ENCODE data around the gene BCL11A.

BCL11A gene

GRCh38 chr2:60456115-60456770 lies 97.2 kb downstream of the BCL11A start:
- DNase-seq, result no peak

DNA sequence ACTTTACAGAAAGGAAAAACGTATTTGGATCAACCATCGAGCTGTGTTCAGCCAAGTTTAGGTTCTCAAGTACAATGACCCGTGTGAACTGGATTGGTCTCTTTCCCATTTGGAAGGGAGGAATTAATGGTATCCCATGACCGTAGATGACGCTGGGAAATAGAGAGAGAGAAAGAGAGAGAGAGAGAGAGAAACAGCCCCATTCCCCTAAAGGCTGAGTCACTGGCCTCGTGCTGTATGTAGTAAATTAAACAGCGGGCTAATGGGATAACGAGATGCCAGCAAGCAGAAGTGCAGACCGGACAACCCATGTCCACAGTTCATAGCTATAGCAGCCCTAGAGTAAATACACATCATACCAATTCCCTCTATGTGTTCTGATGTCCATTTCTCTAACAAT lies 99.6 kb downstream of the BCL11A start:
- no peak for DNase-seq

DNA sequence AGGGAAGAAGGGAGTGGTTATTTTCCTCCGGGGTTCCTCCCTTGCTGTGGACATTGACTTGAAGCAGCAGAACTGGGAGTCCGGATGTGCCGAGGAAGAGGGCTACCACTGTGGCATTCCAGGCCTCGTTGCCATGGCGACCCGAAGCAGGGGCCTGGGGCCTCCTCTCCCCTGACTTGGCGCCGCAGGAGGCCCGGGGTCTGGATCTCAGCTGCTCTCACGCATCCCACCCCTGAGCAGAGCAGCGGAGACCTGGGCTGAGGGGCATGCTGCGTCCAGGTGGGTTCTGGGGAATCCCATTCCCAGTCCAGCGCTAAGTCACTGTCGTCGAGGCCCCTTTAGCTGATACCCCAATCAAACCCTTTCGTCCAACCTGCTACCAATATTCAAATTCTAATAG lies 100.2 kb downstream of the BCL11A start:
- DNase-seq, result no peak

- no peak for DNase-seq
Observed at GRCh38 chr2:60450488-60450887, 103.0 kb downstream of the BCL11A start.

GRCh38 chr2:60447943-60448342 lies 105.5 kb downstream of the BCL11A start:
- DNase-seq, result no peak

- no peak for DNase-seq
Observed at GRCh38 chr2:60446413-60447267, 106.8 kb downstream of the BCL11A start.

- DNase-seq, result no peak
Observed at GRCh38 chr2:60445684-60446179, 107.7 kb downstream of the BCL11A start.

GRCh38 chr2:60442608-60443007 lies 110.8 kb downstream of the BCL11A start:
- no peak for DNase-seq

GRCh38 chr2:60441800-60442199 lies 111.7 kb downstream of the BCL11A start:
- no peak for DNase-seq

DNA sequence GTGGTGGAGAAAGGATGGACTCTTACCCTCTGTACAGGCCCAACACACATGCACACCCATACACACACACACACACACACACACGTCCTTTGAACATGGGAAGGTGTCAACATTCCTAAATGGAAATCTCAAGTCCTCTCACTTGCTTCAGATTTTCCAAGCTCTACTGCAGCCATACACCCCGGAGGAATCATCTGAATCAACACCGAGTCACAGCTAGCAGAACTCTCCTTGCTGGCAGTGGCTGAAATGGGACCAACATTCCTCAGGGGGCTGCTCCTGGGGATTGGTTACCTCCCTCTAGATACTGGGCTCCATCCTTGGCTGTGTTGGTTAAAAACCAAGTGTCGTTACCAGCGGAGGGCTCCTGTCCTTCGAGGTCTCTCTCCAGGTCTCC lies 112.7 kb downstream of the BCL11A start:
- DNase-seq, result no peak

DNA sequence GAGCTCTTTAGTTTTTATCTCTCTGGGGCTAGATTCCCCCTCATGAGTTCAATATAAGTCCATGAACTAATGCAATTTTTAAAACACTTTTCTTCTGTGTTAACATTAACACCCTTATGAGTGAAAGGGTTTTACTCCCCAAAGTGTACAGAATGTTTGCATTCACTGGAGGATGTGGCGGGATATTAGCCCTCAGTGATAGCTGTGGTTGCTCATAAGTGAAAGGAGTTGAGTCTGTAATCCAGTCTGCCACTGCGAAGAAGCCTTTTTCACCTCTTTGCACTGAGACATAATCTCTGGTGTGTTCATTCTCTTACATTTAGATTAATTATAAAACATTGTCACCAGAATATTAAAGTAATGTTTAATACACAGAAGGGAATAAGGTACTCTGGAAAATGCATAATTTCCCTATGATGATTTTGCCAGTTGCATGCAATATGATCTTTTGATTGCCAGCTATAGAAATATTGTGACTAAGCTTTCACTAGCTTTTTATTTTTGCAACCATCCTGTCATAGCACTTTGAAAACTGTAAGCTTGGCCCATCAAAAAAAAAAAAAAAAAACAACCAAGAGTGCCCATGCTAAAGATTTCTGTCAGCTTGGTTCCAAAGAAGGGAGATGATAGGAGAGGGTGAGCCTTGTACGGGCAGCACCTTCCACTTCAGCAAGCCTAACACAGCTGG lies 113.2 kb downstream of the BCL11A start:
- DNase-seq, result no peak

DNA sequence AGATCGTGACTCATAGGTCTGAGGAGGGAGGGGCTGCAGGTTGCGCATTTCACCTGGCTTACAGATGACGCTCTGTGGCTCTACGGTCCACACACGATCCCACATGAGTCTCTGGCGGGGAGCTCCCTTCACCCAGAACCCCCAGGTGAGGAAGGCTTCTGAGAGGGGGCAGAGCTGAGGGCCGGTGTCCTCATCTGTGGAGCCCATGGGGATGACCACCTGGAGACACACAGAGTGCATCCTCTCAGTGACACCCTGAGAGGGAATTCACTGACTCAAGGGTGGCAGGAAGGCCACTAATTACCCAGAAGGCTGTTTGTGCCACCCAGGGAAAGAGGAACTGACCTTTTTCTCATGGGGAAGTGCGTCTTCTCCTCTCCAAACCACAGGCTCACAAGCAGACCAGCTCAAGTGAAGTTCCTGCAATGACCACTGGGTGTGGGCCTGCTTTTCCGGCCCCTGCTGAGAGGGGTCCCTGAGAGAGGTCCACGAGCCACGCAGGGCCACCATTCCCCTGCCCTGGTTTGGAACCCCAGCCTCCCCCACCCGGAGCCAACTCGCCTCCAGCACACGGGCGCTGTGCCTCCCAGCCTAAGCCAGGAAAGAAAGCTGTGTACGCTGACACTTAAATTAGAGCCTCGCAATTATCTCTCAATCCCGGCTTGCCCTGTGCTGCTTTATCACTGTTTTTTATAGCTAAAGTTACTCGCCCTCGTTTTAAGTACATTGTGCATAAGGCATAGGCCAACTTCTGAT lies 114.1 kb downstream of the BCL11A start:
- DNase-seq, result peak; percentile 85

DNA sequence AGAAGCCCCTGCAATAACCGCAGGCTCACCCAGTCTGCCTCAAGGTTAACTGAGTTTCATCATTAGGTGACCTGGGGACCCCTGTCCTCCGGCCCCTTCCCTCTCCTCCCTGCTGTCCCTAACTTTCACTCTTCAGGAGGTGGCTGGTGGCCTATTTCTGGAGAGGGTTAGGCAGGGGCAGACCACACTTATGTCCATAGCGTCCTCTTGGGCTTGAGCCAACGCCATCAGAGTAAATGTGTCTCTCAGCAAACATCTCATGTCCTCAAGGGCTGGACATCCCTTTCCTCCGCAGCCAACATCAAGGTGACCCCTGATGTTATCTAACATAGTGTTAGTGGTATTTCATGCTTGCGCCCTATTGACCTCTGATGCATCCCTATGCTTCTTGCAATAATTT lies 114.8 kb downstream of the BCL11A start:
- no peak for DNase-seq

DNA sequence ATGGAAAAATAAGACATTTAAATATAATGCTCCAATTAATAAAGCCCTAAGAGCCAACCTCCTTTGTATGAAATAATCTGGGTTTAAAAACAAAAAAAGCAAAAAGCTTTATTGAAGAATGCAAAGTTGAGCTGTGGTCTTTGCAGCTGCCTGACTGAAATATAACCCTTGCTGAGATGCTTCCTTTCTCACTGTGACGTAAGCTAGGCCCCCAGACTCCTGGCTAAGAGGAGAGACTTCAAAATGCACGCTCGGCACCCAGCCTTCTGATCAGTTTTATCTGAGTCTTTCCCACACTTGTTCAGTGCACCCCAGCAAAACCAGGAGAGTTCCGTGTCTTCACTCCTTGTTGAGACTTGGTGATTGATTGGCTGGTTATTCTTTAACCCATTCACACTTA lies 115.3 kb downstream of the BCL11A start:
- no peak for DNase-seq

- DNase-seq, result no peak
Observed at GRCh38 chr2:60437080-60437696, 116.3 kb downstream of the BCL11A start.

DNA sequence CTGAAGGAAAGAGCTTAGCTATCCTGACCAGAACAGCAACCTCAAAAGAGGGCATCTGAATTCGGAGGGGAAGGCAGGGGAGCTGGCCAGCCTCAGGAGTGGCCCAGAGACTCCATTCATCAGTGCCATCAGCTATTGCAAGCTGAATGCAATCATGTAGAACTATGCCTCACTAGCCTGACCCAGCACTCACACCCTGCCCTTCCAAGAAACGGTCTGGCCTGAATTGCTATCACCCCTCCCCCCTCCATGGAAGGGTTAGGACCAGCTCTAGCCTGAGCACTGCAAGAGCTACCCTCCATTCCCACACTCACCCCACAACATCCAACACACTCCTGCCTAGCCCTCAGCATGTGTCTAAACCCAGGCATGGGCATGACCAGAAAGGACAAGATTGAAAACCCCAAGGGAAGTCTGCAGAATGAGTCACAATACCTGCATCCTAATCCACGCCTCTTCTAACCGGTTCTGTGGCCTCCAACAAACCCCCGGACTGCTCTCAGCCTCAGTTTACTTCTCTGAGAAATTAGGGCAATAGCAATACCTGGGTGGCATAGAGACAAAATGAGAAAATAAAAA lies 120.3 kb downstream of the BCL11A start:
- DNase-seq, result no peak

DNA sequence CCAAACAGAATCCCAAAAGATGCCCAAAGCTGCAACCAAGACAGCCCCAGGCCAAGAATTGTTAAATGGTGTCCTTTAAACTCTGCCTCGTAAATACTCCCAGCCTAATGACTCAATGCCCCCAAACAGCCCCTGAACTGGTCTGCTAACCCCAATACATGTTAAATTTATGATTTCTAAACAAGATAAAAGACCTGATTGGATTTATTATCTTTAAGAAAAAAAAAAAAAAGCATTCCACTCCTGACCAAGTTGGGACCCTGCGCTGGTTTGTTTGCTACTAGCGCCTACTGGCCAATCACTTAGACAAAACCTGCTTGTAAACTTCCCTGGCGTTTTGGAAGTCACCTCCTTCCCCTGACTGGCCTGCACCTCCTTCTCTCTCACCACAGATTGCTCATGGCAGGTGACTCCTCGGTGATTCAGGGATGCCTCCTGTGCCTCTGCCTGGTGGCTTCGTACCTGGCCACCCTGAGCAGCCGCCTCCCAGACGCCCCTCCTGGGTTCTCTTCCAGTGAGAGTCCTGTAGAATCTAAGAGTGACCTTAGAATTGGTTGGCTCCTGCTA lies 121.3 kb downstream of the BCL11A start:
- DNase-seq, result no peak

GRCh38 chr2:60429681-60430080 lies 123.8 kb downstream of the BCL11A start:
- DNase-seq, result no peak

DNA sequence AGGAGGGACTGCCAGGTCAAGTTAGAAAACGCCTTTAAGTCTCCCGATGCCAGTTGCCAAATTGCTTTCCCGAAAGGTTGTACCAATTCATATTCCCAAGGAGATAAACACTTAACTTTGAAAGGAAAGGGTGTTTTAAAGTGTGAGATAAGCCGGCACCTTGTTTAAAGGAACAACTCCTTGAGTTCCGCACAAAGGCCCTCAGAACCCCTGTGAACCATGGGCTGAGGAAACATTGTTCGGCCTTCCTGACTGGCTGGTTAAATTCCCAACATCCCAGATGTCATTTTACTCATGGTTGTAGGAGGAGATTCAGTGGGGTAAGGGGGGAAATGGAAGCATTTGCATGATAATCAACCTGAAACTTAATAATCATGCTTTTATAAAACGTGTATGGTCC lies 126.6 kb downstream of the BCL11A start:
- DNase-seq, result no peak

DNA sequence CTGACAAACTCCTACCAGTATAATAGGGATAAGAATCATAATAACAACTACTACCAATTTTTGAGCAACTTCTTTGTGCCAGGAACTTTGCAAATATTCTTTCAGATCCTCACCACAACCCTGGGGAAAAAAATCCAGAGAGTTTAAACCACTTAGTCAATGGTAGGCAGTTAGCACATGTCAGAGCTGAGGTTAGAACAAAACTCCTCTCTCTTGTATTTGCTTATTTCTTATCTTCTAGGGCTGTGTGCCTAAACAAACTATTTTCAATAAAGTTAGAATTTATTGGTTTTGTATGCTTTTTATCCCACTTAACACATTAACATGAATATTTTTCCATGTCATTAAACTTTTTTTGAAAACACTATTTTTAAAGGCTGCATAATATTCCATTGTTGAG lies 127.1 kb downstream of the BCL11A start:
- DNase-seq, result no peak

GRCh38 chr2:60424233-60424632 lies 129.2 kb downstream of the BCL11A start:
- DNase-seq, result no peak

DNA sequence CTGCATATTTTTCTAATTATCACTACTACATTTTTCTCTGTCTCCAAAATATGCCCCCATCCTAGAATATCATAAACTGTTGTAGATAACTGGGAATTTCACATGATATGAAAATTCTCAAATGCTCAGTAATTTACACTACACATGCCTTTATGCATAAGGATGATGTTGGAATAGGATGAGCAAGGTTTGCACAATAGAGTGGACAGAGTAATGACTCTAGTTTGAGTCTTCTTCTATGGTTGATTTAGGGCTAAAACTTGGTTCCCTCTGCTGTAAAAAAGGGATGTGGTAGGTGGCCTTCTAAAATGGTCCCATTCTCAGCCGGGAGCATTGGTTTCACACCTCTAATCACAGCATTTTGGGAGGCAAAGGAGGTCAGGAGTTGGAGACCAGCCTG lies 129.9 kb downstream of the BCL11A start:
- no peak for DNase-seq
